ENCODE data around the gene SPATA12. TPM values are rescaled to one million over a fixed set of nuclear protein-coding genes. Genes with fewer than 3 reads are reported as not detected.

Gene SPATA12
- total and polyA plus RNA-seq, 7 donors: 0.26 TPM; not detected in 6

GRCh38 chr3:57087361-57088092, 27.1 kb downstream of the SPATA12 start:
- H3K4me1 ChIP-seq: peaks cover 0 to 18% (median 14%) of the 10 kb centered on the region in 4 donors
- no peaks in the 10 kb centered on the region for H3K27me3 ChIP-seq
- WGBS, 2 donors: 98 to 100% methylated on average over 1 of the region's 1 CpG
- TF ChIP-seq POLR2A (IDR thresholded peaks at IDR 0.05) (no peak), POLR2AphosphoS5 (IDR thresholded peaks at IDR 0.05) (no peak), EP300 (IDR thresholded peaks at IDR 0.05) (no peak)
- no peak overlapping the region for H3K27ac ChIP-seq
- H3K4me3 ChIP-seq: no peak overlapping the region
- intact Hi-C loops (cut with DNase I): no loop called here
- H3K36me3 ChIP-seq: no peaks in the 10 kb centered on the region
- H3K9me3 ChIP-seq: no peaks in the 10 kb centered on the region
- no peak for DNase-seq

GRCh38 chr3:57088503-57088902, 28.0 kb downstream of the SPATA12 start:
- no peak overlapping the region for H3K4me3 ChIP-seq
- H3K9me3 ChIP-seq: no peaks in the 10 kb centered on the region
- intact Hi-C loops (cut with DNase I): no loop called here
- TF ChIP-seq POLR2AphosphoS5 (IDR thresholded peaks at IDR 0.05): no peak
- TF ChIP-seq CTCF (IDR thresholded peaks at IDR 0.05): no peak
- TF ChIP-seq EP300 (IDR thresholded peaks at IDR 0.05): no peak
- TF ChIP-seq POLR2A (IDR thresholded peaks at IDR 0.05): no peak
- H3K4me1 ChIP-seq: peaks cover 0 to 18% (median 14%) of the 10 kb centered on the region in 4 donors
- no peaks in the 10 kb centered on the region for H3K36me3 ChIP-seq
- no peaks in the 10 kb centered on the region for H3K27me3 ChIP-seq
- no peak for DNase-seq
- no peak overlapping the region for H3K27ac ChIP-seq
- WGBS, 2 donors: 71 to 92% methylated on average over 5 of the region's 5 CpGs

DNA sequence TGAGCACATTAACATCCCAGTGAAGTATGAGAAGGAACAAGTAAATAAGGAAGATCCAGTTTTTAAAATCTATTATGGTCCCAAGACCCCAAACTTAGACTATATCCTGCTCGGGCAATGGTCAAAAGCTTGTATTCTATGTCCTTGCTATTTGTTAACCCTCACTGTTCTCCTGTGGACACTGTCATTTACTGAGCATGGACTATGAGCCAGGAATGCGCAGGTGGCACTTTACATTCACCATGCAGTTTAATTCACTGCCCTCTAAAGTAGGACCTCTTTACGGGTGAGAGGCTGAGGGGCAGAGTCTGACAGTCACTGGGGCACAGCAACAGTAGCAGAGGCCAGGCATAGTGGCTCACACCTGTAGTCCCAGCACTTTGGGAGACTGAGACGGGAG, 28.6 kb downstream of the SPATA12 start:
- Histone ChIP-seq H3K36me3 (no peaks in the 10 kb centered on the region), H3K27me3 (no peaks in the 10 kb centered on the region), H3K9me3 (no peaks in the 10 kb centered on the region), H3K27ac (no peak overlapping the region), H3K4me1 (peaks cover 0 to 18% (median 14%) of the 10 kb centered on the region in 4 donors), H3K4me3 (no peak overlapping the region)
- no peak for DNase-seq
- 90 to 93% methylated on average over 4 of the region's 4 CpGs for WGBS, 2 donors
- intact Hi-C loops (cut with DNase I): no loop called here
- TF ChIP-seq EP300 (IDR thresholded peaks at IDR 0.05) (no peak), CTCF (IDR thresholded peaks at IDR 0.05) (no peak), POLR2A (IDR thresholded peaks at IDR 0.05) (no peak), POLR2AphosphoS5 (IDR thresholded peaks at IDR 0.05) (no peak)

GRCh38 chr3:57091521-57092273, 31.2 kb downstream of the SPATA12 start:
- TF ChIP-seq EP300 (IDR thresholded peaks at IDR 0.05) (no peak), POLR2A (IDR thresholded peaks at IDR 0.05) (no peak), CTCF (IDR thresholded peaks at IDR 0.05) (no peak), POLR2AphosphoS5 (IDR thresholded peaks at IDR 0.05) (no peak)
- WGBS, 2 donors: 80 to 89% methylated on average over 3 of the region's 3 CpGs
- no peak for DNase-seq
- no peak overlapping the region for H3K4me3 ChIP-seq
- intact Hi-C loops (cut with DNase I): loop anchor here (10.0 kb wide), 1 partner anchor 387 kb away; no protein-coding TSS in a partner anchor
- peaks cover 0 to 18% (median 14%) of the 10 kb centered on the region in 4 donors for H3K4me1 ChIP-seq
- no peaks in the 10 kb centered on the region for H3K27me3 ChIP-seq
- H3K36me3 ChIP-seq: peaks cover 0 to 11% (median 1%) of the 10 kb centered on the region in 4 donors
- peak overlapping the region in 3 of 4 donors; percentile 63 to 71 (median 67) for H3K27ac ChIP-seq
- no peaks in the 10 kb centered on the region for H3K9me3 ChIP-seq

DNA sequence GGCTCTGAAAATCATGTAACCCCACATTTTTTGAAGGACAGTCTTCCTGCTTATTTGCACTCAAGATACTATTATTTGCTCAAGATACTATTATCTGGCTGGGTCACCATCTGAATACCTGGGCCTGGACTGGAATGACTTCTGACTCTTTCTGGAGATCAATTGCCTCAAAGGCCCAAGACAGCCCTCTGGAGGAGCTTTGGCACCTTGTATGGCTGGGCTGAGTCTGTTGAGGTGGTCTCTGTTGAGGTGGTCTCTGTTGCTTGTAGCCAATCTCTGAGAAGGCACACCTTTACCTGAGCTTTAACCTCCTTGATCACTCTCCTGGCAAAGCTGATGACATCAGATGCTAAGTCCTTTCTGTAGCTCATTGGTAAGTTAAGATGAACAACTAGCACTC, 33.0 kb downstream of the SPATA12 start:
- Histone ChIP-seq H3K36me3 (peaks cover 0 to 24% (median 1%) of the 10 kb centered on the region in 4 donors), H3K4me3 (no peak overlapping the region), H3K4me1 (peaks cover 0 to 18% (median 14%) of the 10 kb centered on the region in 4 donors), H3K27ac (peak overlapping the region in 1 of 4 donors; percentile 50), H3K9me3 (no peaks in the 10 kb centered on the region), H3K27me3 (no peaks in the 10 kb centered on the region)
- intact Hi-C loops (cut with DNase I): loop anchor here (10.0 kb wide), 1 partner anchor 389 kb away; no protein-coding TSS in a partner anchor
- no peak for TF ChIP-seq EP300 (IDR thresholded peaks at IDR 0.05)
- TF ChIP-seq CTCF (IDR thresholded peaks at IDR 0.05): no peak
- TF ChIP-seq POLR2A (IDR thresholded peaks at IDR 0.05): no peak
- TF ChIP-seq POLR2AphosphoS5 (IDR thresholded peaks at IDR 0.05): no peak
- DNase-seq: no peak

Measured in sigmoid colon (tissue), 7 donors.